OCI-LY1 (cell line): ENCODE measurements around the gene MRPL28.
"Not testable (repeated sequence)": the region's sequence is repeated elsewhere in the genome, so short reads cannot be mapped to it uniquely, and the experiment has no call there.

Source experiments
- H2AFZ ChIP-seq: fragments of 200-600 bp; sonication (generic), shearing (Covaris generic); 2 replicates; pipeline ENCODE4 v1.6.0; 2014; ENCODE audit warnings: antibody characterized with exemption, mild to moderate bottlenecking, low read length
- H3F3A ChIP-seq: fragments of 200-600 bp; sonication (generic), shearing (Covaris generic); 2 replicates; pipeline ENCODE4 v1.6.0; 2014; ENCODE audit warnings: mild to moderate bottlenecking, antibody characterized with exemption, low read length, moderate library complexity; ENCODE audit not compliant: insufficient read depth
- H3K27ac ChIP-seq: fragments of 200-600 bp; sonication (generic); 2 replicates; pipeline ENCODE4 v1.5.1; 2014; ENCODE audit warnings: low read length, mixed run types, mild to moderate bottlenecking, low read depth; ENCODE audit not compliant: poor library complexity, severe bottlenecking
- H3K27me3 ChIP-seq: fragments of 200-600 bp; sonication (generic); 2 replicates; pipeline ENCODE4 v1.6.0; 2014; ENCODE audit warnings: antibody characterized with exemption, mild to moderate bottlenecking, low read length, moderate library complexity; ENCODE audit not compliant: insufficient read depth
- H3K36me3 ChIP-seq: fragments of 200-600 bp; sonication (generic); 2 replicates; pipeline ENCODE4 v1.6.1; 2014; ENCODE audit warnings: mild to moderate bottlenecking, antibody characterized with exemption, low read length, moderate library complexity, mixed read lengths; ENCODE audit not compliant: insufficient read depth
- H3K4me1 ChIP-seq: fragments of 200-600 bp; sonication (generic); 2 replicates; pipeline ENCODE4 v1.5.1; 2014; ENCODE audit warnings: mild to moderate bottlenecking, low read length, moderate library complexity; ENCODE audit not compliant: insufficient read depth, severe bottlenecking
- H3K4me2 ChIP-seq: fragments of 200-600 bp; sonication (generic), shearing (Covaris generic); 2 replicates; pipeline ENCODE4 v1.6.1; 2014; ENCODE audit warnings: low read length
- H3K4me3 ChIP-seq: fragments of 200-600 bp; sonication (generic); 2 replicates; pipeline ENCODE4 v1.5.1; 2014; ENCODE audit warnings: low read length, low read depth, mild to moderate bottlenecking, mixed read lengths; ENCODE audit not compliant: poor library complexity, severe bottlenecking
- H3K79me2 ChIP-seq: fragments of 200-600 bp; shearing (Covaris generic); 2 replicates; pipeline ENCODE4 v1.6.1; 2016; ENCODE audit warnings: mixed run types, low read length, mixed read lengths; ENCODE audit not compliant: insufficient read depth
- H3K9ac ChIP-seq: fragments of 200-600 bp; sonication (generic), shearing (Covaris generic); 2 replicates; pipeline ENCODE4 v1.6.1; 2014; ENCODE audit warnings: mild to moderate bottlenecking, low read length, mixed read lengths
- H3K9me2 ChIP-seq: fragments of 200-600 bp; sonication (generic), shearing (Covaris generic); 2 replicates; pipeline ENCODE4 v1.6.1; 2014; ENCODE audit warnings: low read depth, mild to moderate bottlenecking, low read length, mixed read lengths
- H3K9me3 ChIP-seq: fragments of 200-600 bp; shearing (Covaris generic); 2 replicates; pipeline ENCODE4 v1.6.1; 2014; ENCODE audit warnings: low read length, mixed read lengths
- H4K20me1 ChIP-seq: fragments of 200-600 bp; sonication (generic), shearing (Covaris generic); 2 replicates; pipeline ENCODE4 v1.6.0; 2016; ENCODE audit warnings: mild to moderate bottlenecking, low read length; ENCODE audit not compliant: insufficient read depth
- EZH2 ChIP-seq: fragments of 200-600 bp; sonication (generic), shearing (Covaris generic); IDR thresholded peaks from 2 replicates; pipeline ENCODE4 v1.8.0; 2017; ENCODE audit warnings: borderline replicate concordance, mixed run types, mild to moderate bottlenecking, antibody characterized with exemption, low read length, moderate library complexity, mixed read lengths
- TF ChIP-seq, protein P1 (sequence below): fragments of 200-600 bp; sonication (generic), shearing (Covaris generic); IDR thresholded peaks from 2 replicates; pipeline ENCODE4 v1.5.1; 2017; ENCODE audit warnings: mild to moderate bottlenecking, antibody characterized with exemption, low read length, moderate library complexity, mixed read lengths

The MRPL28 gene

DNA sequence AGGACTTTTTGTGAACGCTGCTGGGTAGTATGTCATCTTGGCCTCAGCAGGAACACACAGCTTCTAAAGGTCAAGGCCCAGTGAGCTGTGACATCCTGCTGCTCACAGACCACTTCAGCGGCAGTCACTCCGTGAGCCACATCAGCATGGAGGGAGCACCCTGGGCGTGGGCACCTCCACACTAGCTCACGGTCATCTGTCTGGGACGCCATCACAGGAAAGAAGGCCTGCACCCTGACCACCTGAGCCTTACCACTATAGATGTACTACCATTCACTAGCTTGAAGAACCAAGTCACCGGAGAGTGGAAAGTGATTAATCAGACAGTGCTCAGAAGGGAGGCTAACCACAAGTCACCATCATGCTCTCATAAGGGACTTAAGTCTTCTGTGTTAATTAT lies 21.1 kb downstream of the MRPL28 start:
- Histone ChIP-seq H4K20me1 (no peaks in the 10 kb centered on the region), H3F3A (no peaks in the 10 kb centered on the region), H3K9me3 (no peaks in the 10 kb centered on the region), H3K4me1 (peaks cover 32% of the 10 kb centered on the region), H3K36me3 (peaks cover 43% of the 10 kb centered on the region), H3K9me2 (no peaks in the 10 kb centered on the region), H3K27me3 (no peaks in the 10 kb centered on the region), H3K9ac (peak overlapping the region; percentile 5; the same call in 1 of the 2 replicates), H3K27ac (peak overlapping the region; percentile 49), H3K4me3 (peak overlapping the region; percentile 13), H3K4me2 (peak overlapping the region; percentile 49; the same call in 1 of the 2 replicates), H2AFZ (no peak overlapping the region), H3K79me2 (peaks cover 23% of the 10 kb centered on the region; the same call in 1 of the 2 replicates)
- TF ChIP-seq EZH2 = no peak
- TF ChIP-seq, protein P1, sequence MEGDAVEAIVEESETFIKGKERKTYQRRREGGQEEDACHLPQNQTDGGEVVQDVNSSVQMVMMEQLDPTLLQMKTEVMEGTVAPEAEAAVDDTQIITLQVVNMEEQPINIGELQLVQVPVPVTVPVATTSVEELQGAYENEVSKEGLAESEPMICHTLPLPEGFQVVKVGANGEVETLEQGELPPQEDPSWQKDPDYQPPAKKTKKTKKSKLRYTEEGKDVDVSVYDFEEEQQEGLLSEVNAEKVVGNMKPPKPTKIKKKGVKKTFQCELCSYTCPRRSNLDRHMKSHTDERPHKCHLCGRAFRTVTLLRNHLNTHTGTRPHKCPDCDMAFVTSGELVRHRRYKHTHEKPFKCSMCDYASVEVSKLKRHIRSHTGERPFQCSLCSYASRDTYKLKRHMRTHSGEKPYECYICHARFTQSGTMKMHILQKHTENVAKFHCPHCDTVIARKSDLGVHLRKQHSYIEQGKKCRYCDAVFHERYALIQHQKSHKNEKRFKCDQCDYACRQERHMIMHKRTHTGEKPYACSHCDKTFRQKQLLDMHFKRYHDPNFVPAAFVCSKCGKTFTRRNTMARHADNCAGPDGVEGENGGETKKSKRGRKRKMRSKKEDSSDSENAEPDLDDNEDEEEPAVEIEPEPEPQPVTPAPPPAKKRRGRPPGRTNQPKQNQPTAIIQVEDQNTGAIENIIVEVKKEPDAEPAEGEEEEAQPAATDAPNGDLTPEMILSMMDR = no peak

DNA sequence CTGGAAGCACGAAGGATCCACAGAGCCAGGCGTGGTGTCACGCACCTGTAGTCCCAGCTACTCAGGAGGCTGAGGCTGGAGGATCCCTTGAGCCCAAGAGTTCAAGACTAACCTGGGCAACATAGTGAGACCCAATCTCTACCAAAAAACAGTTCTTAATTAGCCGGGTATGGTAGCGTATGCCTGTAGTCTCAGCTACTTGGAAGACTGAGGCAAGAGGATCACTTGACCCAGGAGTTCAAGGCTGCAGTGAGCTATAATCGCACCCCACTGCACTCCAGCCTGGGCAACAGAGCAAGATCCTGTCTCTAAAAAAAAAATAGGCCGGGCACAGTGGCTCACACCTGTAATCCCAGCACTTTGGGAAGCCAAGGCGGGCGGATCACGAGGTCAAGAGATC lies 21.8 kb downstream of the MRPL28 start:
- not testable (repeated sequence) for H3K9me3 ChIP-seq, H3K4me2 ChIP-seq, H3K9me2 ChIP-seq, H2AFZ ChIP-seq, H3K4me3 ChIP-seq, H3K27ac ChIP-seq, H3K9ac ChIP-seq, H4K20me1 ChIP-seq, H3K27me3 ChIP-seq, H3F3A ChIP-seq
- Histone ChIP-seq H3K79me2 (peaks cover 23% of the 10 kb centered on the region; the same call in 1 of the 2 replicates), H3K4me1 (peaks cover 32% of the 10 kb centered on the region), H3K36me3 (peaks cover 43% of the 10 kb centered on the region)

DNA sequence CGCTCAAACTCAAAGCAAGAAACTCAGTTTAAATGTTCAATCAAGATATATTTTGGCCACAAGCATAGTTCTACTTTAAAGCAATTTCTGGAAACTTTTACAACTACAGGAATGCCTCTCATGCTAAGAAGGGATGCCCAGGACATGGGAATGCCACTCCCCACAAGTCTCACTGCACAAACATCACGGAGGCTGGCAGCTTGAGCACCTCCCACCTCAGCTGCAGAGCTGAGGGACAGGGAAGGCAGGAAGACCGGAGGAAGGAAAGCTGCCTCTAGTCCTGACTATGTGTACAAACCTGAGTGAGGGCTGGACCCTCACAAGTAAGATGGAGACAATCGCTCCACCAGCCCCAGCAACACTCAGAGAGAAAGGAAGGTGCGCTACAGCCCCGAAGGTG lies 23.1 kb downstream of the MRPL28 start:
- H3K27me3 ChIP-seq = no peaks in the 10 kb centered on the region
- peaks cover 23% of the 10 kb centered on the region; the same call in 1 of the 2 replicates for H3K79me2 ChIP-seq
- H2AFZ ChIP-seq = no peak overlapping the region
- no peaks in the 10 kb centered on the region for H3F3A ChIP-seq
- TF ChIP-seq, protein P1 = no peak
- no peak for TF ChIP-seq EZH2
- no peak overlapping the region for H3K27ac ChIP-seq
- H3K4me3 ChIP-seq = no peak overlapping the region
- no peaks in the 10 kb centered on the region for H3K9me3 ChIP-seq
- peaks cover 43% of the 10 kb centered on the region for H3K36me3 ChIP-seq
- no peak overlapping the region for H3K9ac ChIP-seq
- H3K4me2 ChIP-seq = no peak overlapping the region
- no peaks in the 10 kb centered on the region for H3K9me2 ChIP-seq
- H3K4me1 ChIP-seq = peaks cover 28% of the 10 kb centered on the region
- no peaks in the 10 kb centered on the region for H4K20me1 ChIP-seq

- Histone ChIP-seq H3F3A (no peaks in the 10 kb centered on the region), H3K4me2 (no peak overlapping the region), H2AFZ (no peak overlapping the region), H3K36me3 (peaks cover 43% of the 10 kb centered on the region), H3K4me1 (peaks cover 26% of the 10 kb centered on the region), H3K9me2 (no peaks in the 10 kb centered on the region), H3K79me2 (peaks cover 21% of the 10 kb centered on the region; the same call in 1 of the 2 replicates), H3K9ac (no peak overlapping the region), H3K27ac (no peak overlapping the region), H3K4me3 (no peak overlapping the region), H3K27me3 (no peaks in the 10 kb centered on the region), H4K20me1 (no peaks in the 10 kb centered on the region), H3K9me3 (no peaks in the 10 kb centered on the region)
- TF ChIP-seq, protein P1 = no peak
- TF ChIP-seq EZH2 = no peak
Observed at GRCh38 chr16:346587-346986, 23.8 kb downstream of the MRPL28 start.
